Subcutaneous adipose tissue (tissue), 4 donors: Measurements from ENCODE around the gene SMYD5. TPM values are rescaled to one million over a fixed set of nuclear protein-coding genes. Genes with fewer than 3 reads are reported as not detected.

Experiments
- total RNA-seq, 4 donors: library from RNA; depleted of rRNA; stranded (reverse); fragments of >200 nt; gene quantifications; one replicate each; pipeline ENCODE4 v1.1.0, GENCODE V29; 2016
- TF ChIP-seq, protein P1 (sequence below): fragments of 450-650 bp; IDR thresholded peaks from one replicate; pipeline ENCODE4 v1.5.1; 2016; ENCODE audit warnings: low read depth, mild to moderate bottlenecking, control low read depth, antibody characterized with exemption, moderate library complexity

SMYD5 gene
- total RNA-seq, 4 donors from 2014 or later, result 10.4 to 13.5 (median 11.0) TPM

DNA sequence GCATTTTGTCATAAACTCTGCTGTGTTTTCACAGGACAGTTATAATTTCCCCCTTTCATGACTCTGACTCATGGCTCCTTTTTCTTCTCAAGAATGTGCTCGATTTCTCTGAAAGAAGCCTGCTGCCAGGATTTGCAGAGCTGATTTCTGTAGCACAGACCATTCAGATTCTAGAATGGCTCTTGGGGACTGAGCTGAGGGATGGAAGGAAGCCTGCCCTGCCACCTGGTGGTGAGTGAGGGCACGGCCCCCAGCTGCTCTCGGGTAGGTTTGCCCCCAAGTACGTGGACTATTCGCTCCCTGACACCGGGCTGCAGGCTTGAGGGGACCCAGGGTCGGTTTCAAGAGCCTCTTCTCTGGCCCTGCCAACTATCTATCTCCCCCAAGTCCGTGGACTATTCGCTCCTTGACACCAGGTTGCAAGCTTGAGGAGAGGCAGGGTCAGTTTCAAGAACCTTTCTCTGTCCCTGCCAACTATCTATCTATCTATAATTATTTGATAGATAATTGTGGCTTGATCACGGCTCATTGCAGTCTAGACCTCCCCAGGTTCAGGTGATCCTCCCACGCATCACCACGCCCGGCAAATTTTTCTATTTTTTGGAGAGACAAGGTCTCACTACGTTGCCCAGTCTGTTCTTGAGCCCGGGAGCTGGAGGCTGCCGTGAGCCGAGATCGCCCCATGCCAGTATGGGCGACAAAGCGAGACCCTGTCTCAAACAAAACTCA, 1.4 kb upstream of the SMYD5 start:
- TF ChIP-seq, protein P1, sequence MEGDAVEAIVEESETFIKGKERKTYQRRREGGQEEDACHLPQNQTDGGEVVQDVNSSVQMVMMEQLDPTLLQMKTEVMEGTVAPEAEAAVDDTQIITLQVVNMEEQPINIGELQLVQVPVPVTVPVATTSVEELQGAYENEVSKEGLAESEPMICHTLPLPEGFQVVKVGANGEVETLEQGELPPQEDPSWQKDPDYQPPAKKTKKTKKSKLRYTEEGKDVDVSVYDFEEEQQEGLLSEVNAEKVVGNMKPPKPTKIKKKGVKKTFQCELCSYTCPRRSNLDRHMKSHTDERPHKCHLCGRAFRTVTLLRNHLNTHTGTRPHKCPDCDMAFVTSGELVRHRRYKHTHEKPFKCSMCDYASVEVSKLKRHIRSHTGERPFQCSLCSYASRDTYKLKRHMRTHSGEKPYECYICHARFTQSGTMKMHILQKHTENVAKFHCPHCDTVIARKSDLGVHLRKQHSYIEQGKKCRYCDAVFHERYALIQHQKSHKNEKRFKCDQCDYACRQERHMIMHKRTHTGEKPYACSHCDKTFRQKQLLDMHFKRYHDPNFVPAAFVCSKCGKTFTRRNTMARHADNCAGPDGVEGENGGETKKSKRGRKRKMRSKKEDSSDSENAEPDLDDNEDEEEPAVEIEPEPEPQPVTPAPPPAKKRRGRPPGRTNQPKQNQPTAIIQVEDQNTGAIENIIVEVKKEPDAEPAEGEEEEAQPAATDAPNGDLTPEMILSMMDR, result no peak

- TF ChIP-seq, protein P1, result no peak
Observed at GRCh38 chr2:73215254-73215653, 1.2 kb downstream of the SMYD5 start.

- TF ChIP-seq, protein P1, result no peak
Observed at GRCh38 chr2:73217160-73217559, 3.1 kb downstream of the SMYD5 start.

DNA sequence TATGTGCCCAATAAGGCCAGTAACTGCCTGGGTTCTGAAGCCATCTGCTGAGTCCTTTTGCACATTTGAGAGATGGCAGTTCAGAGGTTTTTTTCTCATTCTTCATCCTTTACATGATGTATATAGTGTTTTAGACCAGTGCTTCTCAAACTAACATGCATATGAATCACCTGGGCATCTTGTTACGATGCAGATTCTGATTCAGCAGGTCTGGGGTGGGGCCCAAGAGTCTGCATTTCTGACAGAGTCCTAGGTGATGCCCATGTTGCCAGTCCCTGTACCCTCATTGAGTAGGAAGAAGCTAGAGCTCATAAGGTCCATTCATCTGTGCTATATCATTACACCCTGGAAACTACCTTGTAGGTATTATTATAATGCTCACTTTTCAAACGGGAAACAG, 3.8 kb downstream of the SMYD5 start:
- TF ChIP-seq, protein P1, result no peak

DNA sequence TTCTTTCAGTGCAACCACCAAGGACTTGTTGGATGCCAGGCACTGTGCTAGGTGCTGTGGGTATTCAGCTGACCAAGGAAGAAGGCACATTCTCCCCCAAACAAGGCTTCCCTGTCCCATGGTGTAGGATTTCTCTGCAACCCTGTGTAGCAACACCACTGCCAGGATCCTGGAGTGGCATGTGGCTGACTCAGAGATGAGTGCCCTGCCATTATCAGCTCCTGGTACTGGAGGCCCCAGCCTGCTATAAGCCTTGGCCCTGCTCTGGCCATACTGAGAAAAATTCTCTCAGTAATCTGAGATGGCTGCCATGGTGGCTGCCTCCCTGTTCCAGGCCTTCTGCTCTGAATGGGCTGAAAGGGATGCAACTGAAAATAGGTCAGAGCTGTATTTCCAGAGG, 4.3 kb downstream of the SMYD5 start:
- TF ChIP-seq, protein P1, result no peak

DNA sequence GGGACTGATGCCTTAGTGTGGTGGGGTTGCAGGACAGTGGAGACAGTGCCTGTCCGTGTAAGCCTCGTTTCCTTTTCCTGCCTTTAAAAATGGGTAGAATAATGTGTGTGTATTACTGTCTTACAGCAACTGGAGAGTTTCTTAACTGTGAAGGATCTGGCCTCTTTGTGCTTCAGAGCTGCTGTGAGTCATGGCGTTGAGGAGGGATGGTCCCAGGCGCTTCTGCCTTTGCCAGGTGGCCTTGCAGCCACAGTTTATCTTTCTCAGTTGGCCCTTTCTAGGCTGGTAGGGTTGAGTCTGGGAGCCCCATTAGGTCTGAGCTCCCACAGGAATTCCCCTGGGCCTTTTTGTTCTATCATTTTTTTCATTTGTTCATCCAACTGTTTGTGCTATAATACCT, 9.8 kb downstream of the SMYD5 start:
- TF ChIP-seq, protein P1, result no peak

GRCh38 chr2:73225513-73226360, 11.7 kb downstream of the SMYD5 start:
- TF ChIP-seq, protein P1, result no peak
